Thyroid gland (tissue), 4 donors: ENCODE data around the gene NAV2.

ENCODE experiments used
- CTCF ChIP-seq, 6 experiments: fragments of 200-600 bp in 3 of 6; fragments of 450-650 bp in 3 of 6; sonication (generic) in 3 of 6; IDR thresholded peaks; one replicate each; pipeline ENCODE4 v1.5.1; 2016 to 2019; ENCODE audit warnings: antibody characterized with exemption in 6 of 6, mild to moderate bottlenecking in 2 of 6, inconsistent platforms in 1 of 6, moderate library complexity in 1 of 6
- POLR2A ChIP-seq, 2 donors: fragments of 450-650 bp; IDR thresholded peaks; one replicate each; pipeline ENCODE4 v1.6.1; 2017; ENCODE audit warnings: antibody characterized with exemption in 2 of 2, mild to moderate bottlenecking in 2 of 2, moderate library complexity in 1 of 2

GRCh38 chr11:19844012-19844411 is 131.4 kb downstream of the NAV2 start:
- no peak for TF ChIP-seq CTCF (IDR thresholded peaks at IDR 0.05)
- no peak for TF ChIP-seq POLR2A (IDR thresholded peaks at IDR 0.05)
